Posterior cingulate gyrus (tissue), 11 donors: ENCODE results near the gene TSPAN5.
A peak's percentile ranks its signal among the peaks of the same experiment; 100 is the strongest.

ENCODE experiments used
- DNase-seq, 10 donors: peaks; one replicate each; pipeline versions ENCODE4 v3.0.0 to v3.0.0-alpha.2; 2020 to 2021; ENCODE audit warnings: mixed read lengths in 3 of 10
- intact Hi-C: fragments of 100-400 bp; cut with DNase I; formaldehyde crosslinking; loops from one replicate; pipeline ENCODE4 v1.15.1; 2023

Gene TSPAN5

GRCh38 chr4:98625920-98626319 is 32.5 kb downstream of the TSPAN5 start:
- no peak for DNase-seq
- intact Hi-C loops = no loop called here

GRCh38 chr4:98625399-98625798 is 33.0 kb downstream of the TSPAN5 start:
- intact Hi-C loops = no loop called here
- no peak for DNase-seq

DNA sequence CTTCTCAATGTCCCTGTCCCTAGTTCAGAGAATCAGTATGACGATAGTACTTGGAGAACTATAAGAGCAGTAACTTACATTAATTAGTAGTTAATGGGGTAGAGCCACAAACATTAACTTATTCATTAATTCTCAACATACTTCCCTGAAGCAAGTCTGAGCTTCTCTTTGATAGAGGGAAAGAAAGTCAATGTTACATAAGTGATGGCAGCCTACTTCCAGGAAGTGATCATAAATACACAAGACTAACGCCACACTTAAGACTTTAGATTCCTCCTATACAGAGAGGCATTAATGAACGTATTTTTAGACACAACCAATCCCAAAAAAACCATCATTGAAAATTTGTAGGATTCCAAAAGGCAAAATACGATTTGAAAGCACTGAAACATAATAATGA is 33.8 kb downstream of the TSPAN5 start:
- intact Hi-C loops = no loop called here

GRCh38 chr4:98624144-98624543 is 34.3 kb downstream of the TSPAN5 start:
- DNase-seq = no peak
- intact Hi-C loops = no loop called here

More for the DNA sequence above, 33.8 kb downstream of the TSPAN5 start:
- no peak for DNase-seq

DNA sequence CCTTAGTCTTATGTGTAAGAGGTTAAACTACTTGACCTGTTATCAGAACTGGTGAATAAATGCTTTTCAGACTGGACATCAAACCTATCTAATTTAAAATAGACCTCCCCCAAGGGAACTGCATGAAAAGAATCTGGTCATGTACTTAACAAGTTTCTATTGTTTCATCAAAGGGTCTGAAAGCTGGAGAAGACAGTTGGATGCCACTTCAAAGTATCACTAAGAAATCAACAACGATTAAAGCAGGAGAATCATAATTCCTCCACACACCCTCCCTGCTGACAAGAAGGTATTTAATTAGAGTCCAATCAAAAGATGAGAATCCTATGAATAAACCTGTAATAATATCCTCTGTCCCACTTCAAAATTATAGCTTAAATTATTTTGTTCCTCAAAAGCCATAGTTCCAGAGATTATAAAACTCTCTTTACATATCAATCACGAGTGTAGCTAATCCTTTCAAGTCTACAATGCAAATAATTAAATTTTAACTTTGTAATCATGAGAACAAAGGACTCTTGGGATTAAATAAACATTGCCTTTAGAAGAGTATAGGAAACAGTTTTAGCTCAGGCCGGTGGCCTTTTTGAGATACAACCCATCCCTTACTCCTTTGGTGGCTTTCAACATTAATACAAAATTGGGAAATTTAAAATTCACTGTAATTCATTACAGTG is 35.1 kb downstream of the TSPAN5 start:
- intact Hi-C loops = no loop called here
- DNase-seq = no peak

DNA sequence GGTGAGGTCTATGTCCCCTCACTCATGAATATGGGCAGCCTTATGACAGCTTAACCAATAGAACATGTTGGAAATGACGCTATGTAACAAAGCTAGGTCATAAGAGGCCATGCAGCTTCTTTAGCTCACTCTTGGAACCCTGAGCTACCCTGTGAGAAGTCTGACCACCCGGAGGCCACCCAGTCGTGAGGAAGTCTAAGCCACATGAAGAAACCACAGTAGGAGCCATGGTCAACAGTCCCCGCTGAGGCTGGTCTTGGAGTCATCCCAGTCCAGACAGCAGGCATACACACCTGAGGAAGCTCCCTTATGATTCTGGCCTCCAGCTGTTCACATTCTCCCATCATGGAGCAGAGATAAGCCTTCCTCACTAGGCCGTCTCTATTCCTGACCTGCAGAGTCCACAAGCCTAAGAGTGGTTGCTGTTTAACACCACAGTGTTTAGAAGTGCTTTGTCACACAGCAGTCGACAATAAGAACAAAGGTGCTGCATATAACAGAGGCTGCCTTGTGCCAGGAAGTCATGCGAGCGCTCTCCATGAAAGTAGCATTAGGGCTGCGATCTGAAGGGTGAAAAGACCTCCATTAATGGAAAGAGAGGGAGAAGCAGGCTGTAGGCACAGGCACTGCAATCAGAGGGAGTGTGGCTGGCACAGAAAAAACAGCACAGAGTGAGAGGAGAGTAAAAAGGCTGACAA is 38.2 kb downstream of the TSPAN5 start:
- no peak for DNase-seq
- intact Hi-C loops = no loop called here

- no peak for DNase-seq
- intact Hi-C loops = no loop called here
Observed at GRCh38 chr4:98619180-98619579, 39.2 kb downstream of the TSPAN5 start.

GRCh38 chr4:98618680-98619079 is 39.7 kb downstream of the TSPAN5 start:
- no peak for DNase-seq
- intact Hi-C loops = no loop called here

DNA sequence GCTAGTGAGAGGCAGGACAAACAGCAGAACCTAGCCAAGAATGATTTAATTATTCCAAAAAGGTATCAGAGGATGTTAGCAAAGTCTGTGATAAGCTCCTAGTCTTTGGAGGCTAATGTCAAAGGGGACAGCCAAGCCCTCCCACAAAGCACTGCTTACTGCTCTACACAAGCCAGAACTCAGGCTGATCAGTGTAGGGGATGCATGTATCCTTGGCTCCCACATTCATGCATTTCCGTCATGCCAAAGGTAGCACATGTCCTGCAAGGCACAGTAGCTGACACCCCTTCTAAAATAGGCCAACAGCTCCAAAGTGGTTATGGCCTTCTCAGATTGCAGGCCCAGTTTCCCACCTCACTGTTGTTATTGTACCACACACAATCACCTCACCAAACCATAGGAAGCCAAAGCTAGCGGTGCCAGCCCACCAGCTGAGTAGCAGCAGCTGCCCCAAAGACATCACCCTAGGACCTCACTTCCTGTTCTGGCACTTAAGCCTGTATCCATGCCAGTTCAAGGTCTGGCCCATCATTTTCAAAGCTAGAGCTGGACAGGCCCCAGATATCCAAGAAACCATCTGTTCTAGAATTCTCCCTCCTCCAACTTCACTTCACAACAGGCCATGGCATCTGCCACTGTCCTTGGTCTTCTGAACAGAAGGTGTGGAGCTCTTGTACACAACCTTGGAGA is 40.9 kb downstream of the TSPAN5 start:
- intact Hi-C loops = no loop called here
- DNase-seq = no peak

GRCh38 chr4:98615991-98616390 is 42.4 kb downstream of the TSPAN5 start:
- intact Hi-C loops = no loop called here
- no peak for DNase-seq

DNA sequence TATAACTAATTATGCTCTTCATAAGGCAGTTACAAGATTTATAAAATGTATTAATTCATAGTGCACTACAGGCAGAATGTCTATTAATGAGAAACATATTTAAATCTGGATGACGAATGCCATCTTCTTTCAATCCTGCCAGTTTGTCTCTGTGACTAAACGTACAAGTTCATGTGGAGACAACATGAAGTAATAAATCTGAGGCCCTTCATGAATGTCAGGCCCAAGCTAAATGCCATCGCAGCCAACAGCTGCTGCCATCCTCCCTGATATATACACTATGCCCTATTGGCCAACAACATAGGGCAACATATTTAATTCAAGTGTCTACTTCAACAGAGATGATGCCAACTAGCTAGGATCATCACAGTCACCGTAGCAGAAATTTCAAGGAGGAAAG is 43.7 kb downstream of the TSPAN5 start:
- intact Hi-C loops = no loop called here
- no peak for DNase-seq

DNA sequence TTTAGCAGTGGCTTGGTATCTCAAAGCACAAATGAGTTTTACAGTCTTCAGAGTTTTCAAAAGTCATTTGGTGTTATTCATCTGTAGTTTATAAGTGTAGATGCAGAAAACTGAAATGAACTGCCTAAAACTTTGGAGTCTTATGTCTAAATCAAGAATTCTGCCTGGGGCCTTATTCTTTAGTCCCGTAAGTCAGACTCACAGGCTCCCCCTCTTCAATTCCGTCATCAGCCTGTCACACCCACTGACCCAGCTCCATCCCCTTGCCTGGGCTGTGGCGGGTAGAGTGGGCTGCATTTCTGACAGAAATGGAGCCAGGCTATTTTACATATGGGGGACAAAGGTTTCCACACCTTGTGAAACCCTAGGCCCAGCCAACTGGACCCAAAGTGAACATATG is 44.3 kb downstream of the TSPAN5 start:
- no peak for DNase-seq
- intact Hi-C loops = no loop called here

DNA sequence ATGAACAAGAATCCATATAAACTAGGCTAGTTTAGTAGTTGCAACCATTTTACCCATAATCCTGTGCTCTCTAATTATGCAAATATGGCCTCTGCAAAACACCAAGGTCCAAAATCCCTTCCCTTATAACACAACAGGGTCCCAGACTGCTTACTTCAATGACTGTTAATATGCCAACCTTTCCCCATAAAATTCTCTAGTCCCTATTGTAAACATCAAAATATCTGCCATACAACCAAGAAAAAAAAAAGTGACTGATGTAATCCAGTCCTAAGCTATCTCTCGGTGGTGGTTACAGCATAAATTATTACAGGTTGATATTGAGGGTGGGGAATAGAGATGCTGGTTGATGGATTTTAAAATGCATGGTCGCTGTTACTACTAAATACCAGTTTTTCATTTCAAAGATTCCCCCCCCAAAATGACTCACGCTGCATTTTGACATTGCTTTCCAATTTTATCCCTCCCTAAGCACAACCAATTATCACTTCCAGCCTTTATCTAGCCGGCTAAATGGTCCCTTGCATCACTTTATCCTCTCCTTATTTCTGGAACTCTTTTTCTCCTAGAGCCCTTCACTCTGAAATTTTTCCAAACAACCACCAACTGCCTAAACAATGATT is 44.8 kb downstream of the TSPAN5 start:
- DNase-seq = no peak
- intact Hi-C loops = no loop called here

DNA sequence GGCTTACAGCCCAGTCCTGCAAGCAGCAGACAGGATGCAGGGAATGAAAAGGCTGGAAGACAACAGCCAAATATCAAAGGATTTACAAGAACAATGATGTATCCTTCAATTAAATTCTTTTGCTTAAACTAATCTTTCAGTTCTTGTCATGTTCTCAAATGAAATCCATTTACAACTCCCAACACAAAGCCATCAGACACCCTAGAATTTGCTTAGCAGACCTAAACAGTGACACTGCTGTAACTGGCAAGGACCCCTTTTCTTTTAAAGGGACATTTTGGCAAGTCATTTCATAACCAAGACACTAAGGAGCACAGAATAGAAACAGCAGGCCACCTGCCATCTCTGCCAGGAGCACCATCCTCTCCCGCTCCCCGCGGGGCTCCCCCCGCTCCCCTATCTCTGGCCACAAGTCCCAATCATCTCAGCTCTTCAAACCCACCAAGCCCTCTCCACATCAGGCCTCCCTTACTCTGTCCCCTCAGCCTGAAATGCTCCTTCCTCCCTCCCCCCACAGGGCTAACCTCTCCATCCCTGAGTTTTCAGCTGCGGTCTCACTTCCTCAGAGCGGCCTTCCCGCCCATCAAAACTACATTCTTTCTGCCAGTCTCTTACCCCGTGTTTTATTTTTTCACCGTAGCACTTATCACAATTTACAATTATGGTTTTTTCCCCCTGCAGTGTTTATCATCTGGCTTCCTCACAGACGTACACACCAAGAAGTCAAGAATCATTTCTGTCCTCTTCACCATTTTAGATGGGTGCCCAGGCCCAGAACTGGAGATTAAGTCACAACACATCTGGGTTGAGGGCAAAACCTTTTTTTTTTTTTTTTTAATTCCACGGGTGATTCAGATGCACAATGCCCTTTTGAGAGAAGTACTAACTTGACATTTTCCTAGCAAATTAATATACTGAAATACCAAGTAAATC is 45.8 kb downstream of the TSPAN5 start:
- intact Hi-C loops = no loop called here
- DNase-seq = no peak

GRCh38 chr4:98611677-98612317 is 46.6 kb downstream of the TSPAN5 start:
- intact Hi-C loops = no loop called here
- DNase-seq = peak in 1 of 10 donors; percentile 53

DNA sequence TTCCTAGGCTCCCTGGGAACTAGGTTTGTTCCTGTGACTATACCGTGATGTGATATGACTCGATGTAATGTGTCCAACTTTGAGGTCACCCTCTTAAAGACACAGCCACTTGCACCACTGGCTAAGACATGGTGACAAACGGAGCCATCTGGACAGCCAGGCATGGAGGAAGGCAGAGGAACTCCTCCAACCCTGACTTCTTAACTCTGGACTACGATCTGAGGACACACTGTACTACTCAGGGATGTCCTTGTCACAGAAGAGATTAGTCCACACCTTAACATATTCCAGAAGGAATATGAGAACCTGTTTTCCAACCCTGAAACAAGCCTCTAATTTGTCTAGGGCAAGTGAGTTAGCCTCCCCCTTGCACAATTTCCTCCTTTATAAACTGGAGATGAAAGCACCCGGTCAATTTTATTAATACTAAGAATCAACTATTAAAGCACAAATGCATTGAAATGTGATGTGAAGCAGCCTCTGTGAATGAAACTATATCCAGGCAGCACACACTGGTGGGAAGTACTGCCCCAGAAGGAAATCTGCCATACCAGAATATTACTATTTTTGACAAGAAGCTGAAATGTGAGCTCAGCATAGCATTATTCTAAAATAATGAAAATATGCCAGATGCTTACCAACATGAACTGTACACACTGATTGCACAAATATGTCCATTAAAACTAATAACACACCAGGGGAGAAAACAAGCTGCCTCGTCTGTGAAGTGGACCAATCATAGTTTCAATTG is 47.3 kb downstream of the TSPAN5 start:
- no peak for DNase-seq
- intact Hi-C loops = no loop called here

DNA sequence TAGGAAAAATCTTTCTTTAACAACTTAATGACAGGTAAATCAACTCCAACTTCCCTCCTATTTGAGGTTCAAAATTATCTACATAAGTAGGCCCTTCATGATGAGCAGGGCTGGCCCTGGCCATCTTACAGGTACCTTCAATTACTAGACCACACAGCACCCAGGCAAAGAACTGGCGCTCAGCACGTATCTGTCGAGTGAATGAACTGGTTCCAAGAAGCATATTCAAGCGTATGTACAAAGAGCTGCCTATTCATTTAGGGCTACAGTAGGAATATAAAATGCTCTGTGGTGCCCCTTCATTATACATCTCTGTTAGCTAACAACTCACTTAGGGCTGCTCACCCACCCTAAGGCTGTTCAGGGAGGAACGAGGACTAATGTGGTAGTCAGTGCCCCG is 48.0 kb downstream of the TSPAN5 start:
- intact Hi-C loops = no loop called here
- DNase-seq = no peak

DNA sequence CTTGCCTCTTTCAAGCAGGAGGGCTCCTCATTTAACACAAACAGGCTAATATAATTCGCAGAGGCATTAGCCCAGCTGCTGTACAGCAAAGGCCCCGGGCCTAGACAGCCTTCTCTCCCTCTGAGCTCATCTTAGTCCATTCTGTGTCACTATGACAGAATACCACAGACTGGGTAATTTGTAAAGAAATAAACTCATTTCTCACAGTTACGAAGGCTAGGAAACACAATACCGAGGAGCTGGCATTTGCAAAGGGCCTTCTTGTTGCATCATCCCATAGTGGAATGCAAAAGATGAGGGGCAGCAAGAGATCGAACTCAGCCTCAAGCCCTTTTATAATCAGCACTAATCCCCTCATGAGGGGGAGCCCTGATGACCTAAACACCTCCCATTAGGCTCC is 48.5 kb downstream of the TSPAN5 start:
- intact Hi-C loops = no loop called here
- DNase-seq = no peak

GRCh38 chr4:98608356-98608755 is 50.1 kb downstream of the TSPAN5 start:
- intact Hi-C loops = no loop called here
- no peak for DNase-seq
